ENCODE results near the gene ARHGEF37. TPM values are rescaled to one million over a fixed set of nuclear protein-coding genes. Genes with fewer than 3 reads are reported as not detected.

Gene ARHGEF37
- total and polyA plus RNA-seq, 7 experiments from 2014 or later: 0.43 to 1.8 (median 0.60) TPM; not detected in 1

DNA sequence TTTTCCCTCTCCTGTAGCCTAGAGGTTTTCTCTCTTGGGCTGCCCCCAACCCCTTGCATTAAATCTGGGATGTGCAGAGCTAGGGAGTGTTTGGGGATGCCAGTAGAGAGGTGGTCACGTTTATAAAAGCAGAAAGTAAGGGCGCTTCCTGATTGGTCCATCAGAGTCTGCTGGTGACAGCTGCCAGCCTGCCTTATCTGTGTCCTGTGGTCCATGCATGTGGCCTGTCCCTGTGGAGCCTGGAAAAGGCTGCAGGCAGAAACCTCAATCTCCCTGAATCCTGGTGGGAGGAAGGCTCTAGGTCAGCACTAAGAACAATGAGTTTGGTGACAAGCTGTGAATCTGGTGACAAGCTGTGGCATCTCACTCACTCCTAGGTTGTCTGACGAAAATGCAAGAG, 42.2 kb downstream of the ARHGEF37 start:
- H3K27me3 Mint-ChIP-seq: no peaks in the 10 kb centered on the region
- ChIA-PET POLR2A (no interaction called here), CTCF (no interaction called here)
- H3K36me3 Mint-ChIP-seq: no peaks in the 10 kb centered on the region
- ATAC-seq (no peak), DNase-seq (no peak)
- Histone ChIP-seq H3K9me3 (ENCODE audit: control insufficient read depth in 2 of 3, low read length in 3 of 3) (no peaks in the 10 kb centered on the region), H3K4me3 (ENCODE audit: low read length) (no peak overlapping the region), H3K4me1 (ENCODE audit: control insufficient read depth in 2 of 2, insufficient read depth in 2 of 2, low read length in 2 of 2) (no peaks in the 10 kb centered on the region), H3K27me3 (ENCODE audit: control insufficient read depth in 2 of 2, insufficient read depth in 2 of 2, low read length in 2 of 2) (no peaks in the 10 kb centered on the region), H3K27ac (ENCODE audit: low read depth, low read length) (no peak overlapping the region), H3K36me3 (ENCODE audit: control insufficient read depth in 2 of 3, insufficient read depth in 3 of 3, low read length in 3 of 3) (no peaks in the 10 kb centered on the region)
- no peak overlapping the region for H3K4me3 Mint-ChIP-seq
- peaks cover 0 to 8% (median 0%) of the 10 kb centered on the region in 7 donors for H3K4me1 Mint-ChIP-seq
- H3K9me3 Mint-ChIP-seq: no peaks in the 10 kb centered on the region
- intact Hi-C loops (cut with micrococcal nuclease): no loop called here
- H3K27ac Mint-ChIP-seq: no peak overlapping the region

DNA sequence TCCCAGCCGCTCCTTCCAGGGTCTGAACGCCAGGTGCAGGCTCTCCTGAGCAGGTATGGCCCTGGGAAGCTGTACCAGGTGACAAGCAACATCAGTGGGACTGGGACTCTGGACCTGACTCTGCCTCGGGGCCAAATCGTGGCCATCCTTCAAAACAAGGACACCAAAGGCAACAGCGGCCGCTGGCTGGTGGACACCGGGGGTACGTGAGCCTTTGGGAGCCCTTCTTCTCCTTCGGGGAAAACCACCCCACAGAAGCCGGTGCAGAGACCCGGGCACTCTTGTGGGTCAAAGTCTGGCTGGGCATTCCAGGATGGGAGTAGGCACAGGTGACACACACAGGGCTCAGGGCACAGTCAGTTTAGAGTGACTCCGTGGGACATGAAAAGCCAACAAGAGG, 45.8 kb downstream of the ARHGEF37 start:
- Mint-ChIP-seq H3K4me3 (no peak overlapping the region), H3K9me3 (peaks cover 0 to 2% (median 0%) of the 10 kb centered on the region in 11 donors), H3K27me3 (no peaks in the 10 kb centered on the region), H3K36me3 (no peaks in the 10 kb centered on the region), H3K27ac (no peak overlapping the region), H3K4me1 (peaks cover 0 to 2% (median 0%) of the 10 kb centered on the region in 7 donors)
- ChIA-PET CTCF (no interaction called here), POLR2A (no interaction called here)
- no peaks in the 10 kb centered on the region for H3K9me3 ChIP-seq (ENCODE audit: control insufficient read depth in 2 of 3, low read length in 3 of 3)
- H3K36me3 ChIP-seq (ENCODE audit: control insufficient read depth in 2 of 3, insufficient read depth in 3 of 3, low read length in 3 of 3): no peaks in the 10 kb centered on the region
- no peak overlapping the region for H3K27ac ChIP-seq (ENCODE audit: low read depth, low read length)
- no peak for DNase-seq
- ATAC-seq: no peak
- H3K4me3 ChIP-seq (ENCODE audit: low read length): no peak overlapping the region
- no peaks in the 10 kb centered on the region for H3K27me3 ChIP-seq (ENCODE audit: control insufficient read depth in 2 of 2, insufficient read depth in 2 of 2, low read length in 2 of 2)
- intact Hi-C loops (cut with micrococcal nuclease): no loop called here
- no peaks in the 10 kb centered on the region for H3K4me1 ChIP-seq (ENCODE audit: control insufficient read depth in 2 of 2, insufficient read depth in 2 of 2, low read length in 2 of 2)

DNA sequence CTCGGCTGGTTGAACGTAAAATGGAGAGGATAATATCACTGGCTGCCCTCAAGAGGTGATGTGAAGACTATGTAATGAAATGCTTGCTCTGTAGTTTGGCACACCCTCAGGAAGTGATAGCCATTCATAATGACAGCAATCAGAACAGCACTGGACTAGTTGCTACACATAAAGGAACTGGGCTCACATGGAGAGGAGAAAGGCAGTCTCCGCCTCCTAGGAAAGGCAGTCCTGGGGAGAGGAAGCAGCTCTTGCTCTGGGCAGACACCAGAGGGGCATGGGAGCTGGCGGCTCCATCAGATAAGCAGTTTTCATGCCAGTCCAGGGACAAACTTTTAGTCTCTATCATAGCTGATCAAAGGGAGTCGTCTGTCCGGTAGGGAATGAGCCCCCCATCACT, 46.9 kb downstream of the ARHGEF37 start:
- intact Hi-C loops (cut with micrococcal nuclease): no loop called here
- DNase-seq (no peak), ATAC-seq (peak; percentile 20)
- Mint-ChIP-seq H3K4me1 (peaks cover 0 to 8% (median 0%) of the 10 kb centered on the region in 7 donors), H3K9me3 (peaks cover 0 to 4% (median 0%) of the 10 kb centered on the region in 11 donors), H3K4me3 (no peak overlapping the region), H3K27me3 (no peaks in the 10 kb centered on the region), H3K27ac (no peak overlapping the region), H3K36me3 (no peaks in the 10 kb centered on the region)
- ChIA-PET CTCF (no interaction called here), POLR2A (no interaction called here)
- Histone ChIP-seq H3K4me3 (ENCODE audit: low read length) (no peak overlapping the region), H3K4me1 (ENCODE audit: control insufficient read depth in 2 of 2, insufficient read depth in 2 of 2, low read length in 2 of 2) (no peaks in the 10 kb centered on the region), H3K9me3 (ENCODE audit: control insufficient read depth in 2 of 3, low read length in 3 of 3) (no peaks in the 10 kb centered on the region), H3K36me3 (ENCODE audit: control insufficient read depth in 2 of 3, insufficient read depth in 3 of 3, low read length in 3 of 3) (no peaks in the 10 kb centered on the region), H3K27me3 (ENCODE audit: control insufficient read depth in 2 of 2, insufficient read depth in 2 of 2, low read length in 2 of 2) (no peaks in the 10 kb centered on the region), H3K27ac (ENCODE audit: low read depth, low read length) (no peak overlapping the region)

DNA sequence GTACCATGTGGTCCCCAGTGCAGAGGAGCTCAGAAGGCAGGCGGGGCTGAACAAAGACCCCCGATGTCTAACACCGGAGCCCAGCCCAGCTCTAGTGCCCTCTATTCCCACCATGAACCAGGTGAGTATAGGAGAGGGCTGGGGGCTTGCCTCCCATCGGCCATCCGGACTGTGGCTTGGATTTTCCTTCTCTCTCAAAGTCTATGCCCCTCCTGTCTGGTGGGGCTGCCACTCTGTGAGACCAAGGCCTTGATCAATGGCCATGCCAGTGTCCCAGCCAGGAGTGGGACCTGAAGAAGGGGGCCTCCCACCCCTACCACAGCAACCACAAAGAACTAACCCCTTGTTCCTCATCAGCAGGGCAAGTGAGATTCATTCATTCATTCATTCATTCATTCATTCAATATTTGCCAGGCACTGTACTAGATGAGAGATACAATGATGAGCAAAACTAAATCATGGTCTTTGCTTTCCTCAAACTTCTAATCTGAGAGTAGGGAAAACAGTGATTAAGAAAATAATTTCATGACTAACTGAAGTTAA, 47.6 kb downstream of the ARHGEF37 start:
- H3K4me3 ChIP-seq (ENCODE audit: low read length): no peak overlapping the region
- peaks cover 0 to 8% (median 0%) of the 10 kb centered on the region in 7 donors for H3K4me1 Mint-ChIP-seq
- intact Hi-C loops (cut with micrococcal nuclease): no loop called here
- ChIA-PET POLR2A (no interaction called here), CTCF (no interaction called here)
- no peak overlapping the region for H3K27ac ChIP-seq (ENCODE audit: low read depth, low read length)
- peak overlapping the region in 1 of 9 donors; percentile 2 for H3K27ac Mint-ChIP-seq
- no peaks in the 10 kb centered on the region for H3K27me3 ChIP-seq (ENCODE audit: control insufficient read depth in 2 of 2, insufficient read depth in 2 of 2, low read length in 2 of 2)
- peaks cover 0 to 4% (median 0%) of the 10 kb centered on the region in 11 donors for H3K9me3 Mint-ChIP-seq
- no peaks in the 10 kb centered on the region for H3K36me3 Mint-ChIP-seq
- H3K27me3 Mint-ChIP-seq: no peaks in the 10 kb centered on the region
- no peaks in the 10 kb centered on the region for H3K9me3 ChIP-seq (ENCODE audit: control insufficient read depth in 2 of 3, low read length in 3 of 3)
- H3K4me1 ChIP-seq (ENCODE audit: control insufficient read depth in 2 of 2, insufficient read depth in 2 of 2, low read length in 2 of 2): no peaks in the 10 kb centered on the region
- H3K36me3 ChIP-seq (ENCODE audit: control insufficient read depth in 2 of 3, insufficient read depth in 3 of 3, low read length in 3 of 3): no peaks in the 10 kb centered on the region
- ATAC-seq (no peak), DNase-seq (no peak)
- H3K4me3 Mint-ChIP-seq: no peak overlapping the region

DNA sequence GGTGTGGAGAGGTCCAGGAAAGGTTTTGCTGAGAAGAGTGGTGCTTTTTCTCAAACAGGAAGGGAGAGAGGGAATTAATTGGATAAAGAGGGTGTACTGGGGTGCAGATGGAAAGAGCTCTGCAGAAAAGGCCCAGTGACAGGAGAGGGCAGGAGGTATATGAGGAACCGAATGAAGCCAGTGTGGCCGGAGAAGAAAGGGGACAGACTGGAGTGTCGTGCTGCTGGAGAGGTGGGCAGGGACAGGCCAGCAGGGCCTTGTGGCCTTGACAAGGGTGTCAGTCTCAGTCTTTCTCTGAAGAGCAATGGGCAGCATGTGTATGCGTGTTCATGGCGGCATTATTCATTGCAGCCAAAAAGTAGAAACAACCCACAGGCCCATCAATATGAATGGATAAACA, 48.1 kb downstream of the ARHGEF37 start:
- peak overlapping the region in 1 of 9 donors; percentile 2 for H3K27ac Mint-ChIP-seq
- no peak for DNase-seq

DNA sequence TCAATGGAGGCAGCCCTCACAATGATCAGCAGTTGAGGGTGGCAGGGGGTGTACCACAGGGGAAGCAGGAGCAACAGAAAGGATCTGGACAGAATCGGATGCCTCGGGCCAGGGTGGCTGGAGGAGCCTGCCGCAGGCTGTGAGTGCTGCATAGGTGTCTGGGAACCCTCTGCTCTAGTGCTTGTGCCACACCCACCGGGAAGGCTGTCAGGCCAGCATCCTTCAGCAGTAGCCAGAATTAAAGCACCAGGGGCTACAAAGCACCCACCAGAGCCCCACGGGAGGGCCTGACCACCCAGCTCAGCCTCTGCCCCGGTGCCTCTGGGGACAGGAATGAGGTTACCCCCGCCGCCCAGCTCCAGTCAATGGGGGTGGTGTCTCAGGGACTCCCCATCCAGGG, 49.0 kb downstream of the ARHGEF37 start:
- Mint-ChIP-seq H3K27ac (no peak overlapping the region), H3K4me1 (peaks cover 0 to 8% (median 0%) of the 10 kb centered on the region in 7 donors), H3K36me3 (no peaks in the 10 kb centered on the region), H3K9me3 (peaks cover 0 to 4% (median 0%) of the 10 kb centered on the region in 11 donors), H3K27me3 (no peaks in the 10 kb centered on the region), H3K4me3 (no peak overlapping the region)
- Histone ChIP-seq H3K4me3 (ENCODE audit: low read length) (no peak overlapping the region), H3K4me1 (ENCODE audit: control insufficient read depth in 2 of 2, insufficient read depth in 2 of 2, low read length in 2 of 2) (no peaks in the 10 kb centered on the region), H3K27me3 (ENCODE audit: control insufficient read depth in 2 of 2, insufficient read depth in 2 of 2, low read length in 2 of 2) (no peaks in the 10 kb centered on the region), H3K36me3 (ENCODE audit: control insufficient read depth in 2 of 3, insufficient read depth in 3 of 3, low read length in 3 of 3) (no peaks in the 10 kb centered on the region), H3K27ac (ENCODE audit: low read depth, low read length) (no peak overlapping the region), H3K9me3 (ENCODE audit: control insufficient read depth in 2 of 3, low read length in 3 of 3) (no peaks in the 10 kb centered on the region)
- DNase-seq (no peak), ATAC-seq (no peak)
- ChIA-PET POLR2A (no interaction called here), CTCF (no interaction called here)
- intact Hi-C loops (cut with micrococcal nuclease): no loop called here

More for the DNA sequence above, 48.1 kb downstream of the ARHGEF37 start:
- H3K9me3 ChIP-seq (ENCODE audit: control insufficient read depth in 2 of 3, low read length in 3 of 3): no peaks in the 10 kb centered on the region
- Mint-ChIP-seq H3K4me3 (no peak overlapping the region), H3K27me3 (no peaks in the 10 kb centered on the region), H3K4me1 (peaks cover 0 to 8% (median 0%) of the 10 kb centered on the region in 7 donors), H3K36me3 (no peaks in the 10 kb centered on the region), H3K9me3 (peaks cover 0 to 4% (median 0%) of the 10 kb centered on the region in 11 donors)
- ChIA-PET POLR2A (no interaction called here), CTCF (no interaction called here)
- intact Hi-C loops (cut with micrococcal nuclease): no loop called here
- H3K27me3 ChIP-seq (ENCODE audit: control insufficient read depth in 2 of 2, insufficient read depth in 2 of 2, low read length in 2 of 2): no peaks in the 10 kb centered on the region
- H3K4me1 ChIP-seq (ENCODE audit: control insufficient read depth in 2 of 2, insufficient read depth in 2 of 2, low read length in 2 of 2): no peaks in the 10 kb centered on the region
- ATAC-seq: no peak
- H3K27ac ChIP-seq (ENCODE audit: low read depth, low read length): no peak overlapping the region
- no peaks in the 10 kb centered on the region for H3K36me3 ChIP-seq (ENCODE audit: control insufficient read depth in 2 of 3, insufficient read depth in 3 of 3, low read length in 3 of 3)
- no peak overlapping the region for H3K4me3 ChIP-seq (ENCODE audit: low read length)

DNA sequence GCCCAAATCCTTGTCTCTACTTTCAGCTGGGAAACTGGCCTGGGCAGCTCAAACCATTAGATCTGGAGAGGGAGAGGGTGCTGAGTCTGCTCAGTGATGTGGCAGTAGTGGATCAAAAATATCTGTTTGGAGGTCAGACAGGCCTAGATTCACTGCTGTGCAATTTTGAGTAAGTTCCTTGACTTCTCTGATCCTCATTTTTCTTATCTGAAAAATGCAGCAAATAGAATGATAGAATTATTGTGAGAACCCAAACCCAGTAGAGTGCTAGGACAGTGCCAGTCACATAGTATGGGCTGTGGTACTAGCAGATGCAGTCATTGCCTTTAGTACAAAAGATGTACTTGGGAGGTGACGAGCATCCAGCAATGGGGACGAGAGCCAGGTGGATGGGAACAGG, 50.2 kb downstream of the ARHGEF37 start:
- Histone ChIP-seq H3K27ac (ENCODE audit: low read depth, low read length) (no peak overlapping the region), H3K4me1 (ENCODE audit: control insufficient read depth in 2 of 2, insufficient read depth in 2 of 2, low read length in 2 of 2) (no peaks in the 10 kb centered on the region), H3K4me3 (ENCODE audit: low read length) (no peak overlapping the region), H3K36me3 (ENCODE audit: control insufficient read depth in 2 of 3, insufficient read depth in 3 of 3, low read length in 3 of 3) (no peaks in the 10 kb centered on the region), H3K9me3 (ENCODE audit: control insufficient read depth in 2 of 3, low read length in 3 of 3) (no peaks in the 10 kb centered on the region), H3K27me3 (ENCODE audit: control insufficient read depth in 2 of 2, insufficient read depth in 2 of 2, low read length in 2 of 2) (no peaks in the 10 kb centered on the region)
- H3K36me3 Mint-ChIP-seq: no peaks in the 10 kb centered on the region
- no peak overlapping the region for H3K27ac Mint-ChIP-seq
- no peak overlapping the region for H3K4me3 Mint-ChIP-seq
- no peak for ATAC-seq
- CTCF ChIA-PET: no interaction called here
- intact Hi-C loops (cut with micrococcal nuclease): no loop called here
- no peak for DNase-seq
- H3K4me1 Mint-ChIP-seq: peaks cover 0 to 8% (median 0%) of the 10 kb centered on the region in 7 donors
- H3K9me3 Mint-ChIP-seq: peaks cover 0 to 4% (median 0%) of the 10 kb centered on the region in 11 donors
- POLR2A ChIA-PET: no interaction called here
- no peaks in the 10 kb centered on the region for H3K27me3 Mint-ChIP-seq
